WI38 (cell line): Measurements from ENCODE around the gene GPR157.
"Not testable (repeated sequence)": the region's sequence is repeated elsewhere in the genome, so short reads cannot be mapped to it uniquely, and the experiment has no call there.

Experiments used
- H3K4me3 ChIP-seq: 2 replicates; pipeline ENCODE4 v1.5.1; 2011; ENCODE audit warnings: low read depth, mild to moderate bottlenecking, control low read depth, low read length
- CTCF ChIP-seq: IDR thresholded peaks from 2 replicates; pipeline ENCODE4 v1.5.1; 2012; ENCODE audit warnings: low read depth, mild to moderate bottlenecking, control low read depth, low read length

The GPR157 gene

GRCh38 chr1:9101510-9102146, 27.3 kb downstream of the GPR157 start:
- H3K4me3 ChIP-seq = no peak overlapping the region
- TF ChIP-seq CTCF = peak; percentile 77

- TF ChIP-seq CTCF = no peak
- H3K4me3 ChIP-seq = no peak overlapping the region
Observed at GRCh38 chr1:9100471-9101043, 28.3 kb downstream of the GPR157 start.

- no peak for TF ChIP-seq CTCF
- H3K4me3 ChIP-seq = no peak overlapping the region
Observed at GRCh38 chr1:9099555-9099954, 29.3 kb downstream of the GPR157 start.

- no peak overlapping the region for H3K4me3 ChIP-seq
- TF ChIP-seq CTCF = no peak
Observed at GRCh38 chr1:9097947-9098705, 30.8 kb downstream of the GPR157 start.

- TF ChIP-seq CTCF = no peak
- H3K4me3 ChIP-seq = no peak overlapping the region
Observed at GRCh38 chr1:9095818-9096217, 33.1 kb downstream of the GPR157 start.

GRCh38 chr1:9093996-9094595, 34.8 kb downstream of the GPR157 start:
- H3K4me3 ChIP-seq = not testable (repeated sequence)

GRCh38 chr1:9093581-9093980, 35.3 kb downstream of the GPR157 start:
- H3K4me3 ChIP-seq = no peak overlapping the region
- TF ChIP-seq CTCF = no peak
